Fibroblast of villous mesenchyme (primary cell): ENCODE results near the gene HOXB7. TPM values are rescaled to one million over a fixed set of nuclear protein-coding genes. Genes with fewer than 3 reads are reported as not detected.
A peak's percentile ranks its signal among the peaks of the same experiment; 100 is the strongest.

Experiments used
- DNase-seq: peaks from one replicate; pipeline ENCODE4 v3.0.0-alpha.2; 2010; ENCODE audit warnings: low read depth
- H3K4me3 ChIP-seq: 2 replicates; pipeline ENCODE4 v1.5.1; 2011; ENCODE audit warnings: low read depth, mild to moderate bottlenecking, low read length
- total RNA-seq: library from RNA; depleted of rRNA; stranded (reverse); fragments of >200 nt; gene quantifications from 2 replicates; pipeline ENCODE4 v1.2.3, GENCODE V29; 2012
- TF ChIP-seq, protein P1 (sequence below): IDR thresholded peaks from 2 replicates; pipeline ENCODE4 v1.5.1; 2012; ENCODE audit warnings: low read depth, mild to moderate bottlenecking, low read length; ENCODE audit not compliant: insufficient read depth

HOXB7 gene
- total RNA-seq, 1 donor = 1.7 TPM

- DNase-seq = peak; percentile 82
- TF ChIP-seq, protein P1, sequence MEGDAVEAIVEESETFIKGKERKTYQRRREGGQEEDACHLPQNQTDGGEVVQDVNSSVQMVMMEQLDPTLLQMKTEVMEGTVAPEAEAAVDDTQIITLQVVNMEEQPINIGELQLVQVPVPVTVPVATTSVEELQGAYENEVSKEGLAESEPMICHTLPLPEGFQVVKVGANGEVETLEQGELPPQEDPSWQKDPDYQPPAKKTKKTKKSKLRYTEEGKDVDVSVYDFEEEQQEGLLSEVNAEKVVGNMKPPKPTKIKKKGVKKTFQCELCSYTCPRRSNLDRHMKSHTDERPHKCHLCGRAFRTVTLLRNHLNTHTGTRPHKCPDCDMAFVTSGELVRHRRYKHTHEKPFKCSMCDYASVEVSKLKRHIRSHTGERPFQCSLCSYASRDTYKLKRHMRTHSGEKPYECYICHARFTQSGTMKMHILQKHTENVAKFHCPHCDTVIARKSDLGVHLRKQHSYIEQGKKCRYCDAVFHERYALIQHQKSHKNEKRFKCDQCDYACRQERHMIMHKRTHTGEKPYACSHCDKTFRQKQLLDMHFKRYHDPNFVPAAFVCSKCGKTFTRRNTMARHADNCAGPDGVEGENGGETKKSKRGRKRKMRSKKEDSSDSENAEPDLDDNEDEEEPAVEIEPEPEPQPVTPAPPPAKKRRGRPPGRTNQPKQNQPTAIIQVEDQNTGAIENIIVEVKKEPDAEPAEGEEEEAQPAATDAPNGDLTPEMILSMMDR = no peak
- H3K4me3 ChIP-seq = peak within 1 kb of the TSS; percentile 62
Observed at GRCh38 chr17:48589831-48590606, 20.8 kb downstream of the HOXB7 start, which contains the start of gene HOXB3. HOXB3 (minus strand) TSS chr17:48590241; CDS start chr17:48552474, 37,767 bp downstream.

- TF ChIP-seq, protein P1 = no peak
- peak overlapping the region; percentile 62 for H3K4me3 ChIP-seq
- no peak for DNase-seq
Observed at GRCh38 chr17:48589060-48589830, 21.6 kb downstream of the HOXB7 start.

GRCh38 chr17:48588528-48588927 lies 22.3 kb downstream of the HOXB7 start:
- no peak for DNase-seq
- H3K4me3 ChIP-seq = peak overlapping the region; percentile 62
- TF ChIP-seq, protein P1 = no peak

- TF ChIP-seq, protein P1 = no peak
- peak overlapping the region; percentile 62 for H3K4me3 ChIP-seq
- no peak for DNase-seq
Observed at GRCh38 chr17:48588074-48588415, 22.8 kb downstream of the HOXB7 start.

- TF ChIP-seq, protein P1 = no peak
- H3K4me3 ChIP-seq = peak overlapping the region; percentile 62
- DNase-seq = peak; percentile 72
Observed at GRCh38 chr17:48587276-48588073, 23.3 kb downstream of the HOXB7 start.
